Hindlimb muscle (tissue), 1 donor: ENCODE measurements around the gene TNFAIP2. TPM values are rescaled to one million over a fixed set of nuclear protein-coding genes. Genes with fewer than 3 reads are reported as not detected.
"Not testable (repeated sequence)": the region's sequence is repeated elsewhere in the genome, so short reads cannot be mapped to it uniquely, and the experiment has no call there.

ENCODE experiments used
- DNase-seq: peaks from one replicate; pipeline ENCODE4 v3.0.0-alpha.2; 2013
- polyA plus RNA-seq: library from polyadenylated mRNA; unstranded; fragments of 120-200 nt; gene quantifications from one replicate; pipeline ENCODE4 v1.2.1, GENCODE V29; 2013; ENCODE audit not compliant: insufficient read length

TNFAIP2 gene
- polyA plus RNA-seq, 1 donor: 70.0 TPM

- no peak for DNase-seq
Observed at GRCh38 chr14:103156651-103157378, 33.6 kb downstream of the TNFAIP2 start.

- no peak for DNase-seq
Observed at GRCh38 chr14:103157969-103158368, 34.7 kb downstream of the TNFAIP2 start.

- no peak for DNase-seq
Observed at GRCh38 chr14:103158688-103159087, 35.4 kb downstream of the TNFAIP2 start.

GRCh38 chr14:103160321-103161053 lies 37.2 kb downstream of the TNFAIP2 start:
- no peak for DNase-seq

- no peak for DNase-seq
Observed at GRCh38 chr14:103161054-103161397, 37.8 kb downstream of the TNFAIP2 start.

GRCh38 chr14:103163199-103163598 lies 39.9 kb downstream of the TNFAIP2 start:
- DNase-seq: no peak

- no peak for DNase-seq
Observed at GRCh38 chr14:103164006-103164405, 40.7 kb downstream of the TNFAIP2 start.

- DNase-seq: no peak
Observed at GRCh38 chr14:103164779-103165178, 41.5 kb downstream of the TNFAIP2 start.

GRCh38 chr14:103165323-103165722 lies 42.1 kb downstream of the TNFAIP2 start:
- DNase-seq: no peak

GRCh38 chr14:103169954-103170353 lies 46.7 kb downstream of the TNFAIP2 start:
- no peak for DNase-seq

- DNase-seq: not testable (repeated sequence)
Observed at GRCh38 chr14:103171206-103171605, 47.9 kb downstream of the TNFAIP2 start.

GRCh38 chr14:103172921-103173320 lies 49.7 kb downstream of the TNFAIP2 start:
- no peak for DNase-seq

- DNase-seq: not testable (repeated sequence)
Observed at GRCh38 chr14:103173887-103174286, 50.6 kb downstream of the TNFAIP2 start.

GRCh38 chr14:103176176-103176575 lies 52.9 kb downstream of the TNFAIP2 start:
- DNase-seq: not testable (repeated sequence)

GRCh38 chr14:103177376-103177775 lies 54.1 kb downstream of the TNFAIP2 start:
- no peak for DNase-seq

GRCh38 chr14:103178521-103178920 lies 55.3 kb downstream of the TNFAIP2 start:
- DNase-seq: no peak

- no peak for DNase-seq
Observed at GRCh38 chr14:103179094-103179493, 55.8 kb downstream of the TNFAIP2 start.

- DNase-seq: no peak
Observed at GRCh38 chr14:103180331-103180730, 57.1 kb downstream of the TNFAIP2 start.

- DNase-seq: no peak
Observed at GRCh38 chr14:103184046-103184445, 60.8 kb downstream of the TNFAIP2 start.

- no peak for DNase-seq
Observed at GRCh38 chr14:103185051-103186029, 62.1 kb downstream of the TNFAIP2 start.

GRCh38 chr14:103186241-103186822 lies 63.1 kb downstream of the TNFAIP2 start:
- DNase-seq: no peak
